Hematopoietic multipotent progenitor cell treated with erythropoietin and hydrocortisone succinate and interleukin-3 and kit ligand, for 15 days (in vitro differentiated cells): ENCODE data around the gene HPCAL1.
A peak's percentile ranks its signal among the peaks of the same experiment; 100 is the strongest.
"Not testable (repeated sequence)": the region's sequence is repeated elsewhere in the genome, so short reads cannot be mapped to it uniquely, and the experiment has no call there.

ENCODE experiments used
- DNase-seq: peaks from one replicate; pipeline ENCODE4 v3.0.0-alpha.2; 2015; ENCODE audit warnings: low spot score

HPCAL1 gene

GRCh38 chr2:10302479-10303180, at the start of gene HPCAL1:
Gene HPCAL1, plus strand, starts transcription at chr2:10302904. Its CDS starts 116,854 bp downstream, at chr2:10419758.
- peak; percentile 70 for DNase-seq

GRCh38 chr2:10253596-10254372, 48.9 kb upstream of the HPCAL1 start:
- peak; percentile 10 for DNase-seq

- DNase-seq: no peak
Measured at GRCh38 chr2:10254373-10255188, 48.1 kb upstream of the HPCAL1 start.

GRCh38 chr2:10255189-10256030, 47.3 kb upstream of the HPCAL1 start:
- DNase-seq: no peak

- DNase-seq: no peak
Measured at GRCh38 chr2:10256031-10256514, 46.6 kb upstream of the HPCAL1 start.

- no peak for DNase-seq
Measured at GRCh38 chr2:10256515-10257031, 46.1 kb upstream of the HPCAL1 start.

DNA sequence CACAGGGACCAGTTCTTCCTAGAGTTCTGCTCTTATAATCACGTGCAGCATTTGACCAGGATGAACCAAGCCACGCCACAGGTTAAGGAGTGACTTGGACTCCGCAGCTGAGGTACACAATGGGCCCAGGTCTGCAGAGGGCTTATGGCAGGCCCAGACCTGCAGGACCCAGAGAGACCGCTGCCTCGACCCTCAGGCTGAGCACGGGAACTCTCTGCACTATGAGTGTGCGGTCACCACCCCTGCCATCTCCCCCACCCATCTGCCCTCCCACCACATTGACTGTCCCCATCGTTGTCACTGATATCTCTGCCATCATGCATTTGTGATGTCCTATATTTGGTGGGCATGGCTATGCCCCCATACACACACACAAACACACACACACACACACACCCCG, 45.7 kb upstream of the HPCAL1 start:
- DNase-seq: no peak

DNA sequence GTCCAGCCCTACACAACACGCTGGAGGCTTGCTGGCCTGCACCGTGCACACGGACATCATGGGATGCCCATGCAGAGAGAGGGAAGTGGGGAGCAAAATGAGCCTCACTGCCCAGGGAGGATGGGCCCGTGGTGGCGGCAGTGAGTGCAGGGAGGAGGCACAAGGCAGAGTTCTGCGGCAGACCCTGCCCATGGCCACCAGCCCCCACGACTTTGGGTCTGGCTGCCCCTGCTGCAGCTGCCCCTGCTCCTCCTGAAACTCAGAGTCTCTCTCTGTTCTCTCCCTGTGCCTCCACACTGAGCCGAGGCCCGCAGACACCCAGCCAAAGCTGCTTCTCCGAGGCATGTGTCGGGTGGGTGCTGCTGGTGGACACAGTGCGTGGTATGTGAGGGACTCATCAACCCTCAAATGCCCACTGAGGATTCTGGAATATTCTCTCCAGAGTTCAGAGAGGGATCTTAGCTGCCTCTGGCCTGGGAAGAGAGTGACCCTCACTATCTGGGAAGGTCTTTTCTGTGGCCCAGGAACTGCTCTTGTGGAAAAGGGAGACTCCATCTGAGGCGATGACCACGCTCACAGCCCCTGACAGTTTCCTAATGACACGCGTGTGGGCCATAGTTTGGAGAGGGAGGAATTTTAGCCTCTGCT, 45.1 kb upstream of the HPCAL1 start:
- DNase-seq: no peak

- no peak for DNase-seq
Measured at GRCh38 chr2:10258326-10258725, 44.4 kb upstream of the HPCAL1 start.

DNA sequence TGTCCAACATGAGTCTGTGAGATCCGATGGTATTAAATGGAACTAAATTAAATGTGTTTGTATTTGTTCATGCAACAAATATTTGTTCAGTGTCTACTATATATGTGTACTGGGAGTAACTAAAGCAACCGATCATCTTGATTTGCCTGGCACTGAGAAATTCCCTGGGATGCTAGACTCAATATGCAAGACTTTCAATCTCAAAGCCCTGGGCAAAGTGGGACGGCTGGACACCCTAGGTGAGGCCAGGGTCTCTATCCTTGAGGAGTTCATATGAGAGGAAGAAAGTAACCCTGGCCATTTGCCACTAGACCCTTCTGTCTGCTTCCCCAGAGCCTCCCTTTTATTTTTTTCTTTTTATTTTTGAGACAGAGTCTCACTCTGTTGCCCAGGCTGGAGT, 44.0 kb upstream of the HPCAL1 start:
- DNase-seq: no peak

DNA sequence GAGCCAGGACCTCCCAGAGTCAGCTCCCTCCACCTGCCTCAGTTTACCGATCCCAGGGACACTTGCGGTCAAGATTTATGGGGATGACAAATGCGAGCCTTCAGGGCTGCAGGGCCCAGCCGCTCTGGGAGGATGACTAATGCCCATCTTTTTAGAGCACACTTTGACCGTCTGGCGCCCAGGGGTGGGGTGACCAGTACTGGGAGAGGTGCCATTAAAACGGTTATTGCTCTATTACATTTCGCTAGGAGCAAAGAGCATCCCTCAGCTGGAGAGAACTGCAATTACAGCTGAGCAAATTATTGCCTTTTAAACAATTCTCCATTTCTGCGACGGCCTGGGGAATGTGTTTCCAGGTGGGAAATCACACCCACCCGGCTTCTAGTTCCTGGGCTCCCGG, 42.6 kb upstream of the HPCAL1 start:
- DNase-seq: no peak

- DNase-seq: not testable (repeated sequence)
Measured at GRCh38 chr2:10263526-10263925, 39.2 kb upstream of the HPCAL1 start.

DNA sequence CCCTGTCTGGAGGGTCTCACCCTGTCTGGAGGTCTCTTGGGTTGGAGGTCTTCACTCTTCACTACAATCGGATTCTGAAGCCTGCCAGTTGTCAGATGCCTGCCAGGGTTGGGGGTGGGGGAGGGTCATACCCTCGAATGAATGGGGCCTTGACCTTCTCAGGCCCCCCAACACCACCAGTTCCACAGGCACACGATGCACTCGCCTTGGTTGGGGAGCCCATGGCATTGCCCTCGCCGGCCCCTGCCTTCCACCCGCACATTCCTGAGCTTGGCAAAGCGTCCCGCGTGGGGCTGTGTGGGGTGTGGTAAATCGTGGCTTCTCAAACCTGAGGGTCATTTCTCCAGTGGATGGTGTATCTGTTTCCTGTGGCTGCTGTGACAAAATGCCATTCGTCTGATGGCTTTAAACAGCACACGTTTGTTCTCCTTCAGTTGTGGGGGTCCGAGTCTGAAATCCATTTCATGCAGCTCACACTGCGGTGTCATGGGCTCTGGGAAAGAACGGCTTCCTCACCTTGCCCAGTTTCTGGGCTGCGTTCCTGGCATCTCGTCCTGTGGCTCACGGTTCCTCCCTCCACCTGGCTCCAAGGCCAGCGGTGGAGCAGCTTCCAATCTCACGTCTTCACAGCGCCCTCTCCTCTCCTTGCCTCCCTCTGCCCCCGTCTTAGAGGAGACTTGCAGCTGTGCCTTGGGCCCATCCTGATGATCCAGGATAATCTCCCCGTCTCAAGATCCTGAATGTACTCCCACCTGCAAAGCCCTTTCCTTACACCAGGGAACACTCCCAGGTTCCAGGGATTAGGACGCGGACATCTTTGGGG, 38.0 kb upstream of the HPCAL1 start:
- DNase-seq: no peak

GRCh38 chr2:10265329-10266132, 37.2 kb upstream of the HPCAL1 start:
- no peak for DNase-seq

GRCh38 chr2:10266133-10266620, 36.5 kb upstream of the HPCAL1 start:
- DNase-seq: no peak

- no peak for DNase-seq
Measured at GRCh38 chr2:10267036-10267435, 35.7 kb upstream of the HPCAL1 start.

- DNase-seq: no peak
Measured at GRCh38 chr2:10267551-10268465, 34.9 kb upstream of the HPCAL1 start.

DNA sequence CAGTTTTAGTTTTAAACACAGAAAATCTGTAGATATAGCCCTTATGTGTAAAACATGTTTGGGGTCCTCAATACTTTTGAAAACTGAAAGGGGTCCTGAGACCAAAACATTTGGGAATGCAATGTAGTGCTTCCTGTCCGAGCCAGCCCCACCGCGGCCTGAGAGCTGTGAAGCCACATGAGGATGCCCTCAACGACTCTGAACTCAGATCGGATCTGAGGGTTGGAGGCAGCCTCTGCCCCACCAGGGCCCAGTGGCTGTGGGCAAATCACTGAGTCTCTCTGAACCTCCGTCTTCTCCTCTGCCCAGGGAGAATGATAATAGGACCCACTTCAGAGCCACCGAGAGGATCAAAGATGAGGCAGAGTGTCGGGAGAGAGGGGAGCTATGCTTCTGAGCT, 33.4 kb upstream of the HPCAL1 start:
- no peak for DNase-seq
